Stimulated activated CD8-positive, alpha-beta memory T cell treated with anti-CD3 and anti-CD28 coated beads, Interleukin-12 subunit alpha, Interleukin-12 subunit beta, amount 100 ng/mL, for 4 hours (primary cell): ENCODE measurements around the gene MOV10L1.
"Not testable (repeated sequence)": the region's sequence is repeated elsewhere in the genome, so short reads cannot be mapped to it uniquely, and the experiment has no call there.

Source experiments
- DNase-seq: peaks from one replicate; pipeline ENCODE4 v3.0.0-alpha.2; 2020; ENCODE audit warnings: low read depth

Gene MOV10L1

GRCh38 chr22:50157709-50158375 is 68.0 kb downstream of the MOV10L1 start:
- no peak for DNase-seq

GRCh38 chr22:50160947-50161346 is 71.1 kb downstream of the MOV10L1 start:
- DNase-seq = no peak

- no peak for DNase-seq
Observed at GRCh38 chr22:50161508-50162390, 71.9 kb downstream of the MOV10L1 start.

- DNase-seq = no peak
Observed at GRCh38 chr22:50162391-50162956, 72.7 kb downstream of the MOV10L1 start.

DNA sequence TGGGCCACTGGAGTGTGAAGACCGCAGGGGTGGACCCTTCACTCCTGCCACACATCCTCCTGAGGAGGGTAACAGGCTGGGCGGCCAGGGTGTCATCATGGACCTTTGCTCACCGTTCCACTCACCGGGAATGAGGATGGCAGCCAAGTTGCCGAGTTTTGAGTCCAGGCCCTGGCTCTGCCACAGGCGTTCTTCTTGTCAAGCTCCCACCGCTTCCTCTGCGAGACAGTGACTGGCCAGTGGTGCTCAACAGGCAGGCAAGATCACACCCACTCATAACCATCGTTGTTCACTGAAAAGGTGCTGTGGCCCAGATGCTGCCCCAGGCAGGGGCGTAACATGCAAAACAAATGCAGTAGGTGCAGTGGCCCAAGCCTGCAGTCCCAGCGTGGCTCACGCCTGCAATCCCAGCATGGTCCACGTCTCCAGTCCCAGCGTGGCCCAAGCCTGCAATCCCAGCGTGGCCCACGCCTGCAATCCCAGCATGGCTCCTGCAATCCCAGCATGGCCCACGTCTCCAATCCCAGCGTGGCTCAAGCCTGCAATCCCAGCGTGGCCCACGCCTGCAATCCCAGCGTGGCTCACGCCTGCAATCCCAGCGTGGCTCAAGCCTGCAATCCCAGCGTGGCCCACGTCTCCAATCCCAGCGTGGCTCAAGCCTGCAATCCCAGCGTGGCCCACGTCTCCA is 75.8 kb downstream of the MOV10L1 start:
- no peak for DNase-seq

DNA sequence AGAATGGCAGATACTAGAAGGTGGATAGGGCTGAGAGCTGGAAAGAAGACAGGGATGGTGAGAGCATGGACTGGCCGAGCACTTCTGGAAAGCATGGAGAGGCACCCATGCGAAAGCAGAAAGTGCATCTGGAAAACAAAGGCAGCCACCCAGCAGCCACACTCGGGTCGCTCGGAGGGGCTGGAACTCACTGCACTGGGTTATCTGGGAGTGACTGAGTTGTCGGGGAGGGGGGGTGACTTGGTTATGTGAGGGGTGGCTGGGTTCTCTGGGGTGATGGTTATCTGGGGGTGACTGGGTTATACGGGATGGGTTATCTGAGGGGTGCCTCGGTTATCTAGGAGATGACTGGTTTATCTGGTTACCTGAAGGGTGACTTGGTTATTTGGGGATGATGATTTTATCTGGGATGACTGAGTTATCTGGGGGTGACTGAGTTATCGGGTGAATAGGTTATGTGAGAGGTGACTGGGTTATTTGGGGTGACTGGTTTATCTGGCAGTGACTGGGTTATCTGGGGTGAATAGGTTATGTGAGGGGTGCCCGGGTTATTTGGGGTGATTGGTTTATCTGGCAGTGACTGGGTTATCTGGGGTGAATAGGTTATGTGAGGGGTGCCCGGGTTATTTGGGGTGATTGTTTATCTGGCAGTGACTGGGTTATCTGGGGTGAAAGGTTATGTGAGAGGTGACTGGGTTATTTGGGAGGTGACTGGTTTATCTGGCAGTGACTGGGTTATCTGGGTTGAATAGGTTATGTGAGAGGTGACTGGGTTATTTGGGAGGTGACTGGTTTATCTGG is 78.1 kb downstream of the MOV10L1 start:
- DNase-seq = no peak

DNA sequence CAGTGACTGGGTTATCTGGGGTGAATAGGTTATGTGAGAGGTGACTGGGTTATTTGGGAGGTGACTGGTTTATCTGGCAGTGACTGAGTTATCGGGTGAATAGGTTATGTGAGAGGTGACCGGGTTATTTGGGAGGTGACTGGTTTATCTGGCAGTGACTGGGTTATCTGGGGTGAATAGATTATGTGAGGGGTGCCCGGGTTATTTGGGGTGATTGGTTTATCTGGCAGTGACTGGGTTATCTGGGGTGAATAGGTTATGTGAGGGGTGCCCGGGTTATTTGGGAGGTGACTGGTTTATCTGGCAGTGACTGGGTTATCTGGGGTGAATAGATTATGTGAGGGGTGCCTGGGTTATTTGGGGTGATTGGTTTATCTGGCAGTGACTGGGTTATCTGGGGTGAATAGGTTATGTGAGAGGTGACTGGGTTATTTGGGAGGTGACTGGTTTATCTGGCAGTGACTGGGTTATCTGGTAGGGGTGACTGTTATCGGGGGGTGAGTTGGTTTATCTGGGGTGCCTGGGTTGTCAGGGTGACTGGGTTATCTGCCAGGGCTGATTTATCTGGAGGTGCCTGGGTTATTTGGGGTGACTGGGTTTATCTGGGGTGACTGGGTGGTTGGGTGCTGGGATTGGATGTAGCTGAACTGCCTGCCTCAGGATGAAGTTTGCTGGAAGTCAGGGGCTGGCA is 78.8 kb downstream of the MOV10L1 start:
- DNase-seq = not testable (repeated sequence)

- DNase-seq = no peak
Observed at GRCh38 chr22:50169181-50169759, 79.5 kb downstream of the MOV10L1 start.

DNA sequence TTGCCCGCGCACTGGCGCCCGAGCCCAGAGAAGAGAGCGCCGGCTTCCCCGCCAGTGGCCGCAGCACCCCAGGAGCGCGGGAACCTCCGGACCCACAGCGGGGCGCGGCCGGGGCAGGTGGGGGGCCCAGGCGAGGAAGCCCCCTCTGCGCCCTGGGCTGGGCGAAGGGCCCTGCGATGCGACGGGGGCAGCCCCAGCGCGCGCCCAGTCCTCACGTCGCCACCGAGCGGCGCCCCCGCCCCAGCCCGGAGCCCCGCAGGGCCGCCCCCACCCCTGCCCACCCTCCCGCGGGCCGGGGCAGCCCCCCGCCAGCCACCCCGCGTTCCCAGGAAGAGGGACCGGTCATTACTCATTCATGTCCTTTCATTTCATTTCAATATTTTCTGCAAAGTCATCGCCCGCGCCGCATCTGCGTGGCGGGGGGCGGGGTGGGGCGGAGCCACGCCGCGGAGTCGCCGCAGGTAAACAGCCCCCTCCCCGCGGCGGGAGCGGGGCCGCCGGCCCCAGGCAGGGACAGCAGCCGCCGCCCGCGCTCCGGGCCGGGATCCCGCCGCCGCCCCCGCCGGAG is 80.1 kb downstream of the MOV10L1 start:
- peak; percentile 31 for DNase-seq

DNA sequence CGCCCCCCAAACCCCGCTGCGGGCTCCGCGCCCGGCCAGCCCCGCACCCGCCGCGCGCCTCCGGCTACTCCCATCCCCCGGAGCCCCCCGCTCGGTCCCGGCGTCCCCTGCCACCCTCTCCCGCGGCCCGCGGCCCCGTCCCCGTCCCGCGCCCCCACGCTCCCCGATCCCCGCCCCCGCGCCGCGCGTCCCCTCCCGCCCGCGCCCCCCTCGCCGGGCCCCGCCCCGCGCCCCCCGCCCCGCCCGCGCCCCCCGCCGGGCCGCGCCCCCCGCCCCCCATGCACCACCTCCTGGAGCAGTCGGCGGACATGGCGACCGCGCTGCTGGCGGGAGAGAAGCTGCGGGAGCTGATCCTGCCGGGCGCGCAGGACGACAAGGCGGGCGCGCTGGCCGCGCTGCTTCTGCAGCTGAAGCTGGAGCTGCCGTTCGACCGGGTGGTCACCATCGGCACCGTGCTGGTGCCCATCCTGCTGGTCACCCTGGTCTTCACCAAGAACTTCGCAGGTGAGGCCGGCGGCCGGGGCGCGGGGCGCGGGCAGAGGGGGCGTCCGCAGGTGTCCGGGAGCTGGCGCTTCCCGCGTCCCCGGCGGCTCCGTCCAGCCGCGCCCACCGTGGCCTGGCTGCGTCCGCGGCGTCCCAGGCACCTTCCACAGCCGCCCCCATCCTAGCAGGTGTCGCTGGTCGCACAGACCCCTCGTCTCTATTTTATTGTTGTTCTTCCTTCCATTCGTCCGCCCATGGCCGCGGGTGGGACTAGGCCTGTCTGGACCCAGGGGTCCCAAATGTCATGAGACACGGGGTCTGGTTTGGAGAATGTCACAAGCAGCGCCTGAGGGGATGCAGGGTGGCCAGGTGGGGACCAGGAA is 80.9 kb downstream of the MOV10L1 start, which contains the start of gene PANX2:
PANX2 (plus strand) TSS at position 279 of the 866 bp plus-strand sequence; CDS start at position 279, 0 bp downstream.
- DNase-seq = no peak

- no peak for DNase-seq
Observed at GRCh38 chr22:50171319-50171964, 81.6 kb downstream of the MOV10L1 start.

- DNase-seq = no peak
Observed at GRCh38 chr22:50171965-50172421, 82.2 kb downstream of the MOV10L1 start.

- no peak for DNase-seq
Observed at GRCh38 chr22:50173311-50173982, 83.6 kb downstream of the MOV10L1 start.

DNA sequence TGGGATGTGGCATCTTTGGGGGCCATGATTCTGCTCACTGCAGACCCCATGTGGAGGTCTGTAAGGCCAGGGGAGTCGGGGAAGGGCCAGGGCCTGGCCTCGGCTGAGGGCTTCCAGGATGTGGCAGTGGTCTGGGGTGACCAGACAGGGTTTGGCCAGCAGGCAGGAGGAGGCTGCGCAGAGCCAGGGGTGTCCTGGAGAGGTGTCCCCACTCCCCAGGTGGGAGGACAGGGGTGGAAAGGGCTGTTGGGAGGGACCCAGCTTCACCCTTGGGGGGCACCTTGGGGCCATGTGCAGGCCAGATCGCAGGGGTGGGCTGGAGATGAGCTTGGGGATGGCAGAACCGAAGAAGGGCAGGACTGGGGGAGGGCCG is 84.2 kb downstream of the MOV10L1 start:
- DNase-seq = no peak

DNA sequence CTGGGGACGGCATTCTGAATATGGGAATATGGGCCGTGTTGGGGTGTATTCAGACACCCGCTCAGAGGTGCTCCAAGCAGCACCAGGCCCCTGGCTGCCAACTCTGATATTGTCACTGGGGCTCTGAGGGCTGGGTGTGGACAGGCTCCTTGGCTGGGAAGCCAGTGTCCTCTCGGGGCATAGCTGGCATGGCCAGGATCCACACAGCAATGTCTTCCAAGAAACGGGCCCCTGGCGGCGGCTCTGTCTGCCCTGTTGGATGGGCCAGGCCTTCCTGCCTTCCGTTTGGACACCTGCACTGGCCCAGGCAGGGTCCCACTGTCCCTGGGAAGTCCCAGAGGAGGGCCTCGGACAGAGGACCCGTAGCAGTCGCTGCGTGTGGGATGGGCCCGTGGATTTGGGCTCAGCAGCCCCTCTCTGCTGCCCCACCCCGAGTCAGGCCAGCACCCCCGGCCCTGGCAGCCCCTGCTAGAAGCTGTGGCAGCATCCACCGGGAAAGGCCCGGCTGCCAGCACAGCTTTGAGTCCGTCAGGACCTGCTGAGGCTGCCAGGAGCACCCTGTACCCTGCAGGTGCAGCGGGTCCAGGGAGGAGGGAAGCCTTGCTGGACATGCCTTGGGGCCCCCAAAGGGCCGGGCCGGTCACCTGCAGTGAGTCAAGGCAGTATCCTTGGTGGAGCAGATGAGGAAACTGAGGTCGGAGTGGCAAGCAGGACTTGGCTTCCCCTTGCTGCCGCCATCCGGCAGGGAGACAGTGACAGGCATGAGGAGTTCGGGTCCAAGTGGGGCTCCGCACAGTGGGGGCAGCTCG is 84.8 kb downstream of the MOV10L1 start:
- no peak for DNase-seq

GRCh38 chr22:50175191-50175461 is 85.3 kb downstream of the MOV10L1 start:
- no peak for DNase-seq
